Measurements from ENCODE around the gene FCN2.

The FCN2 gene

GRCh38 chr9:134930398-134930797, 49.8 kb downstream of the FCN2 start:
- DNase-seq (ENCODE audit: low read depth in 2 of 2), result no peak

GRCh38 chr9:134932171-134932570, 51.6 kb downstream of the FCN2 start:
- DNase-seq (ENCODE audit: low read depth in 2 of 2), result no peak

- DNase-seq (ENCODE audit: low read depth in 2 of 2), result no peak
Measured at GRCh38 chr9:134932606-134933005, 52.0 kb downstream of the FCN2 start.

GRCh38 chr9:134933076-134933659, 52.6 kb downstream of the FCN2 start:
- DNase-seq (ENCODE audit: low read depth in 2 of 2), result no peak

GRCh38 chr9:134935056-134935640, 54.5 kb downstream of the FCN2 start:
- DNase-seq (ENCODE audit: low read depth in 2 of 2), result no peak

GRCh38 chr9:134935701-134936345, 55.2 kb downstream of the FCN2 start:
- no peak for DNase-seq (ENCODE audit: low read depth in 2 of 2)

- DNase-seq (ENCODE audit: low read depth in 2 of 2), result no peak
Measured at GRCh38 chr9:134936346-134937163, 55.9 kb downstream of the FCN2 start.
